Measurements from ENCODE around the gene RAC2.
"Not testable (repeated sequence)": the region's sequence is repeated elsewhere in the genome, so short reads cannot be mapped to it uniquely, and the experiment has no call there.

RAC2 gene

GRCh38 chr22:37254209-37254866 lies 10.3 kb upstream of the RAC2 start:
- Histone ChIP-seq H3K4me1 (ENCODE audit: control insufficient read depth, insufficient read depth, low read length) (peaks cover 11% of the 10 kb centered on the region), H3K9me3 (ENCODE audit: control insufficient read depth, insufficient read depth, low read depth, low read length) (no peaks in the 10 kb centered on the region), H3K27ac (ENCODE audit: low read depth, low read length) (no peak overlapping the region), H3K27me3 (ENCODE audit: control insufficient read depth, insufficient read depth, low read length) (0 out of 2 replicates have a peak, but pooled peaks cover under 1% of the 10 kb centered on the region), H3K36me3 (ENCODE audit: control insufficient read depth, insufficient read depth, low read length) (no peaks in the 10 kb centered on the region), H3K4me3 (ENCODE audit: low read depth, low read length) (no peak overlapping the region), H3K9ac (ENCODE audit: low read length) (no peak overlapping the region)

GRCh38 chr22:37253126-37253660 lies 9.1 kb upstream of the RAC2 start:
- Histone ChIP-seq H3K4me3 (ENCODE audit: low read depth, low read length) (no peak overlapping the region), H3K36me3 (ENCODE audit: control insufficient read depth, insufficient read depth, low read length) (no peaks in the 10 kb centered on the region), H3K9me3 (ENCODE audit: control insufficient read depth, insufficient read depth, low read depth, low read length) (no peaks in the 10 kb centered on the region), H3K27me3 (ENCODE audit: control insufficient read depth, insufficient read depth, low read length) (no peaks in the 10 kb centered on the region), H3K9ac (ENCODE audit: low read length) (no peak overlapping the region), H3K27ac (ENCODE audit: low read depth, low read length) (no peak overlapping the region), H3K4me1 (ENCODE audit: control insufficient read depth, insufficient read depth, low read length) (no peaks in the 10 kb centered on the region; the same call in 1 of the 2 replicates)

GRCh38 chr22:37251836-37252235 lies 7.8 kb upstream of the RAC2 start:
- not testable (repeated sequence) for H3K36me3 ChIP-seq (ENCODE audit: control insufficient read depth, insufficient read depth, low read length); H3K9me3 ChIP-seq (ENCODE audit: control insufficient read depth, insufficient read depth, low read depth, low read length); H3K9ac ChIP-seq (ENCODE audit: low read length); H3K27ac ChIP-seq (ENCODE audit: low read depth, low read length); H3K4me3 ChIP-seq (ENCODE audit: low read depth, low read length); H3K4me1 ChIP-seq (ENCODE audit: control insufficient read depth, insufficient read depth, low read length); H3K27me3 ChIP-seq (ENCODE audit: control insufficient read depth, insufficient read depth, low read length)

GRCh38 chr22:37249986-37250385 lies 5.9 kb upstream of the RAC2 start:
- Histone ChIP-seq H3K4me3 (ENCODE audit: low read depth, low read length) (no peak overlapping the region), H3K9me3 (ENCODE audit: control insufficient read depth, insufficient read depth, low read depth, low read length) (no peaks in the 10 kb centered on the region), H3K27ac (ENCODE audit: low read depth, low read length) (no peak overlapping the region), H3K4me1 (ENCODE audit: control insufficient read depth, insufficient read depth, low read length) (peaks cover 5% of the 10 kb centered on the region), H3K9ac (ENCODE audit: low read length) (no peak overlapping the region), H3K36me3 (ENCODE audit: control insufficient read depth, insufficient read depth, low read length) (no peaks in the 10 kb centered on the region), H3K27me3 (ENCODE audit: control insufficient read depth, insufficient read depth, low read length) (no peaks in the 10 kb centered on the region)

- H3K4me3 ChIP-seq (ENCODE audit: low read depth, low read length) = no peak overlapping the region
- no peak overlapping the region for H3K9ac ChIP-seq (ENCODE audit: low read length)
- no peaks in the 10 kb centered on the region for H3K9me3 ChIP-seq (ENCODE audit: control insufficient read depth, insufficient read depth, low read depth, low read length)
- no peak overlapping the region for H3K27ac ChIP-seq (ENCODE audit: low read depth, low read length)
- H3K4me1 ChIP-seq (ENCODE audit: control insufficient read depth, insufficient read depth, low read length) = peaks cover 14% of the 10 kb centered on the region
- no peaks in the 10 kb centered on the region for H3K27me3 ChIP-seq (ENCODE audit: control insufficient read depth, insufficient read depth, low read length)
- no peaks in the 10 kb centered on the region for H3K36me3 ChIP-seq (ENCODE audit: control insufficient read depth, insufficient read depth, low read length)
These were observed 4.2 kb upstream of the RAC2 start for GRCh38 chr22:37248251-37248650.

GRCh38 chr22:37245740-37246139 lies 1.7 kb upstream of the RAC2 start:
- Histone ChIP-seq H3K27me3 (ENCODE audit: control insufficient read depth, insufficient read depth, low read length) (no peaks in the 10 kb centered on the region), H3K4me3 (ENCODE audit: low read depth, low read length) (no peak overlapping the region), H3K9me3 (ENCODE audit: control insufficient read depth, insufficient read depth, low read depth, low read length) (no peaks in the 10 kb centered on the region), H3K9ac (ENCODE audit: low read length) (no peak overlapping the region), H3K4me1 (ENCODE audit: control insufficient read depth, insufficient read depth, low read length) (peaks cover 28% of the 10 kb centered on the region), H3K27ac (ENCODE audit: low read depth, low read length) (no peak overlapping the region), H3K36me3 (ENCODE audit: control insufficient read depth, insufficient read depth, low read length) (no peaks in the 10 kb centered on the region)

GRCh38 chr22:37244922-37245722 lies 1.1 kb upstream of the RAC2 start:
- H3K9ac ChIP-seq (ENCODE audit: low read length) = no peak overlapping the region

GRCh38 chr22:37243402-37244113 lies 511 bp downstream of the RAC2 start:
- Histone ChIP-seq H3K9me3 (ENCODE audit: control insufficient read depth, insufficient read depth, low read depth, low read length) (no peaks in the 10 kb centered on the region), H3K27me3 (ENCODE audit: control insufficient read depth, insufficient read depth, low read length) (no peaks in the 10 kb centered on the region), H3K36me3 (ENCODE audit: control insufficient read depth, insufficient read depth, low read length) (no peaks in the 10 kb centered on the region), H3K9ac (ENCODE audit: low read length) (no peak overlapping the region), H3K4me3 (ENCODE audit: low read depth, low read length) (peak overlapping the region; percentile 51), H3K27ac (ENCODE audit: low read depth, low read length) (no peak overlapping the region), H3K4me1 (ENCODE audit: control insufficient read depth, insufficient read depth, low read length) (peaks cover 28% of the 10 kb centered on the region)

More at GRCh38 chr22:37244922-37245722, 1.1 kb upstream of the RAC2 start:
- Histone ChIP-seq H3K4me3 (ENCODE audit: low read depth, low read length) (no peak overlapping the region), H3K27me3 (ENCODE audit: control insufficient read depth, insufficient read depth, low read length) (no peaks in the 10 kb centered on the region), H3K27ac (ENCODE audit: low read depth, low read length) (no peak overlapping the region), H3K36me3 (ENCODE audit: control insufficient read depth, insufficient read depth, low read length) (no peaks in the 10 kb centered on the region), H3K4me1 (ENCODE audit: control insufficient read depth, insufficient read depth, low read length) (peaks cover 28% of the 10 kb centered on the region), H3K9me3 (ENCODE audit: control insufficient read depth, insufficient read depth, low read depth, low read length) (no peaks in the 10 kb centered on the region)

- Histone ChIP-seq H3K9me3 (ENCODE audit: control insufficient read depth, insufficient read depth, low read depth, low read length) (no peaks in the 10 kb centered on the region), H3K36me3 (ENCODE audit: control insufficient read depth, insufficient read depth, low read length) (no peaks in the 10 kb centered on the region), H3K4me1 (ENCODE audit: control insufficient read depth, insufficient read depth, low read length) (peaks cover 33% of the 10 kb centered on the region), H3K27me3 (ENCODE audit: control insufficient read depth, insufficient read depth, low read length) (no peaks in the 10 kb centered on the region), H3K4me3 (ENCODE audit: low read depth, low read length) (no peak overlapping the region), H3K27ac (ENCODE audit: low read depth, low read length) (no peak overlapping the region; the same call in 1 of the 2 replicates), H3K9ac (ENCODE audit: low read length) (no peak overlapping the region)
These were observed 1.6 kb downstream of the RAC2 start for GRCh38 chr22:37242395-37242918.

- no peak overlapping the region for H3K4me3 ChIP-seq (ENCODE audit: low read depth, low read length)
- no peaks in the 10 kb centered on the region for H3K27me3 ChIP-seq (ENCODE audit: control insufficient read depth, insufficient read depth, low read length)
- no peak overlapping the region for H3K27ac ChIP-seq (ENCODE audit: low read depth, low read length)
- H3K36me3 ChIP-seq (ENCODE audit: control insufficient read depth, insufficient read depth, low read length) = no peaks in the 10 kb centered on the region
- no peaks in the 10 kb centered on the region for H3K9me3 ChIP-seq (ENCODE audit: control insufficient read depth, insufficient read depth, low read depth, low read length)
- no peak overlapping the region for H3K9ac ChIP-seq (ENCODE audit: low read length)
- peaks cover 36% of the 10 kb centered on the region for H3K4me1 ChIP-seq (ENCODE audit: control insufficient read depth, insufficient read depth, low read length)
These were observed 2.5 kb downstream of the RAC2 start for GRCh38 chr22:37241351-37242142.

All from HUES6 (cell line).